ENCODE data around the gene PCDHB16. TPM values are rescaled to one million over a fixed set of nuclear protein-coding genes. Genes with fewer than 3 reads are reported as not detected.
"Not testable (repeated sequence)": the region's sequence is repeated elsewhere in the genome, so short reads cannot be mapped to it uniquely, and the experiment has no call there.

The PCDHB16 gene
- total and polyA plus RNA-seq, 2 donors (not counting 1 experiment from before 2014, with no cell fraction given): 1.5 TPM

DNA sequence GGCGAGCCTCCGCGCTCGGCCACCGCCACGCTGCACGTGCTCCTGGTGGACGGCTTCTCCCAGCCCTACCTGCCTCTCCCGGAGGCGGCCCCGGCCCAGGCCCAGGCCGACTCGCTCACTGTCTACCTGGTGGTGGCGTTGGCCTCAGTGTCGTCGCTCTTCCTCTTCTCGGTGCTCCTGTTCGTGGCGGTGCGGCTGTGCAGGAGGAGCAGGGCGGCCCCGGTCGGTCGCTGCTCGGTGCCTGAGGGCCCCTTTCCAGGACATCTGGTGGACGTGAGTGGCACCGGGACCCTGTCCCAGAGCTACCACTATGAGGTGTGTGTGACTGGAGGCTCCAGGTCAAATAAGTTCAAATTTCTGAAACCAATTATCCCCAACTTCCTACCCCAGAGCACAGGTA lies 28.7 kb downstream of the PCDHB16 start:
- H3K27ac ChIP-seq (ENCODE audit: insufficient read depth, low read length); H3K9ac ChIP-seq (ENCODE audit: insufficient read depth, low read length); H3K4me1 ChIP-seq (ENCODE audit: control insufficient read depth, extremely low read depth, insufficient read depth, low read length); H3K4me3 ChIP-seq (replicated peaks in 1 of 4; ENCODE audit: control extremely low read depth in 1 of 4, insufficient read depth in 1 of 4, low read depth in 3 of 4, low read length in 4 of 4); H3K9me3 ChIP-seq (ENCODE audit: control insufficient read depth, insufficient read depth, low read depth, low read length); H2AFZ ChIP-seq (ENCODE audit: low read length); H4K20me1 ChIP-seq (ENCODE audit: control insufficient read depth, extremely low read depth, insufficient read depth, low read length); H3K36me3 ChIP-seq (ENCODE audit: control insufficient read depth, insufficient read depth, low read length); DNase-seq (ENCODE audit: low read depth in 2 of 2); H3K4me2 ChIP-seq (ENCODE audit: extremely low read depth, insufficient read depth, low read length); H3K27me3 ChIP-seq (ENCODE audit: control insufficient read depth, insufficient read depth, low read length); H3K79me2 ChIP-seq (ENCODE audit: control insufficient read depth, insufficient read depth, low read length): not testable (repeated sequence)

DNA sequence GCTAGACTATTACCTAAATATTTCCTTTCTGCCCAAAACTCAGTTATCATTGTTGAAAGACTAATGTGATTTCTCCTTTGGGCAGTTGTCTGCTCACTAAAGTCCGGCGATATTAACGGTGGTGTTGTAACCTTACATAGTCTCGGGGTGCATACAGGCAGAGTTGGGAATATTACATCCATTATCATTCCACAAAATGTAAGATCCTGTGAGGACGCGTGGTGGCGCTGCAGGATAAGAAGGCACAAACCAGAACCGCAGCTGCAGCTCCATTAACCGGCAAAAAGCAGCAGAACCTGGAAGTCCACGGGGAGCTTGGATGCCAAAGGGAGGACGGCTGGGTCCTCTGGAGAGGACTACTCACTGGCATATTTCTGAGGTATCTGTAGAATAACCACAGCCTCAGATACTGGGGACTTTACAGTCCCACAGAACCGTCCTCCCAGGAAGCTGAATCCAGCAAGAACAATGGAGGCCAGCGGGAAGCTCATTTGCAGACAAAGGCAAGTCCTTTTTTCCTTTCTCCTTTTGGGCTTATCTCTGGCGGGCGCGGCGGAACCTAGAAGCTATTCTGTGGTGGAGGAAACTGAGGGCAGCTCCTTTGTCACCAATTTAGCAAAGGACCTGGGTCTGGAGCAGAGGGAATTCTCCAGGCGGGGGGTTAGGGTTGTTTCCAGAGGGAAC lies 31.6 kb downstream of the PCDHB16 start, which contains the start of gene PCDHB13:
Gene PCDHB13 (plus strand): TSS at position 264 of the 684 bp plus-strand sequence. CDS start 205 bp downstream, at position 469.
- H3K4me2 ChIP-seq (ENCODE audit: extremely low read depth, insufficient read depth, low read length); H3K9ac ChIP-seq (ENCODE audit: insufficient read depth, low read length): not testable (repeated sequence)
- peak; percentile 10 to 21 for DNase-seq (ENCODE audit: low read depth in 2 of 2)

GRCh38 chr5:141214583-141214982 lies 32.4 kb downstream of the PCDHB16 start:
- H3K9me3 ChIP-seq (ENCODE audit: control insufficient read depth, insufficient read depth, low read depth, low read length); H3K79me2 ChIP-seq (ENCODE audit: control insufficient read depth, insufficient read depth, low read length); H3K4me3 ChIP-seq (replicated peaks in 1 of 4; ENCODE audit: control extremely low read depth in 1 of 4, insufficient read depth in 1 of 4, low read depth in 3 of 4, low read length in 4 of 4); H2AFZ ChIP-seq (ENCODE audit: low read length); H4K20me1 ChIP-seq (ENCODE audit: control insufficient read depth, extremely low read depth, insufficient read depth, low read length); H3K27ac ChIP-seq (ENCODE audit: insufficient read depth, low read length); H3K27me3 ChIP-seq (ENCODE audit: control insufficient read depth, insufficient read depth, low read length); H3K4me2 ChIP-seq (ENCODE audit: extremely low read depth, insufficient read depth, low read length); H3K9ac ChIP-seq (ENCODE audit: insufficient read depth, low read length); DNase-seq (ENCODE audit: low read depth in 2 of 2); H3K4me1 ChIP-seq (ENCODE audit: control insufficient read depth, extremely low read depth, insufficient read depth, low read length); H3K36me3 ChIP-seq (ENCODE audit: control insufficient read depth, insufficient read depth, low read length): not testable (repeated sequence)

More for the DNA sequence above, 31.6 kb downstream of the PCDHB16 start, which contains the start of gene PCDHB13:
- H3K4me3 ChIP-seq (replicated peaks in 1 of 4; ENCODE audit: control extremely low read depth in 1 of 4, insufficient read depth in 1 of 4, low read depth in 3 of 4, low read length in 4 of 4); H3K36me3 ChIP-seq (ENCODE audit: control insufficient read depth, insufficient read depth, low read length); H3K27me3 ChIP-seq (ENCODE audit: control insufficient read depth, insufficient read depth, low read length); H3K9me3 ChIP-seq (ENCODE audit: control insufficient read depth, insufficient read depth, low read depth, low read length); H4K20me1 ChIP-seq (ENCODE audit: control insufficient read depth, extremely low read depth, insufficient read depth, low read length); H2AFZ ChIP-seq (ENCODE audit: low read length); H3K79me2 ChIP-seq (ENCODE audit: control insufficient read depth, insufficient read depth, low read length); H3K4me1 ChIP-seq (ENCODE audit: control insufficient read depth, extremely low read depth, insufficient read depth, low read length); H3K27ac ChIP-seq (ENCODE audit: insufficient read depth, low read length): not testable (repeated sequence)

DNA sequence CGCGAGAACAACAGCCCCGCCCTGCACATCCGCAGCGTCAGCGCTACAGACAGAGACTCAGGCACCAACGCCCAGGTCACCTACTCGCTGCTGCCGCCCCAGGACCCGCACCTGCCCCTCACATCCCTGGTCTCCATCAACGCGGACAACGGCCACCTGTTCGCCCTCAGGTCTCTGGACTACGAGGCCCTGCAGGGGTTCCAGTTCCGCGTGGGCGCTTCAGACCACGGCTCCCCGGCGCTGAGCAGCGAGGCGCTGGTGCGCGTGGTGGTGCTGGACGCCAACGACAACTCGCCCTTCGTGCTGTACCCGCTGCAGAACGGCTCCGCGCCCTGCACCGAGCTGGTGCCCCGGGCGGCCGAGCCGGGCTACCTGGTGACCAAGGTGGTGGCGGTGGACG lies 33.3 kb downstream of the PCDHB16 start:
- H3K27me3 ChIP-seq (ENCODE audit: control insufficient read depth, insufficient read depth, low read length); H3K9me3 ChIP-seq (ENCODE audit: control insufficient read depth, insufficient read depth, low read depth, low read length); H3K79me2 ChIP-seq (ENCODE audit: control insufficient read depth, insufficient read depth, low read length); H2AFZ ChIP-seq (ENCODE audit: low read length); H4K20me1 ChIP-seq (ENCODE audit: control insufficient read depth, extremely low read depth, insufficient read depth, low read length); H3K9ac ChIP-seq (ENCODE audit: insufficient read depth, low read length); DNase-seq (ENCODE audit: low read depth in 2 of 2); H3K4me1 ChIP-seq (ENCODE audit: control insufficient read depth, extremely low read depth, insufficient read depth, low read length); H3K27ac ChIP-seq (ENCODE audit: insufficient read depth, low read length); H3K4me3 ChIP-seq (replicated peaks in 1 of 4; ENCODE audit: control extremely low read depth in 1 of 4, insufficient read depth in 1 of 4, low read depth in 3 of 4, low read length in 4 of 4); H3K4me2 ChIP-seq (ENCODE audit: extremely low read depth, insufficient read depth, low read length); H3K36me3 ChIP-seq (ENCODE audit: control insufficient read depth, insufficient read depth, low read length): not testable (repeated sequence)

GRCh38 chr5:141216035-141216434 lies 33.8 kb downstream of the PCDHB16 start:
- H3K4me1 ChIP-seq (ENCODE audit: control insufficient read depth, extremely low read depth, insufficient read depth, low read length); H3K36me3 ChIP-seq (ENCODE audit: control insufficient read depth, insufficient read depth, low read length); H3K27me3 ChIP-seq (ENCODE audit: control insufficient read depth, insufficient read depth, low read length); H2AFZ ChIP-seq (ENCODE audit: low read length); H4K20me1 ChIP-seq (ENCODE audit: control insufficient read depth, extremely low read depth, insufficient read depth, low read length); H3K79me2 ChIP-seq (ENCODE audit: control insufficient read depth, insufficient read depth, low read length); H3K9ac ChIP-seq (ENCODE audit: insufficient read depth, low read length); H3K27ac ChIP-seq (ENCODE audit: insufficient read depth, low read length); H3K9me3 ChIP-seq (ENCODE audit: control insufficient read depth, insufficient read depth, low read depth, low read length); H3K4me2 ChIP-seq (ENCODE audit: extremely low read depth, insufficient read depth, low read length); H3K4me3 ChIP-seq (replicated peaks in 1 of 4; ENCODE audit: control extremely low read depth in 1 of 4, insufficient read depth in 1 of 4, low read depth in 3 of 4, low read length in 4 of 4); DNase-seq (ENCODE audit: low read depth in 2 of 2): not testable (repeated sequence)

Data from fibroblast of lung (primary cell).